CD4-positive, CD25-positive, alpha-beta regulatory T cell (primary cell): ENCODE results near the gene KRT10. TPM values are rescaled to one million over a fixed set of nuclear protein-coding genes. Genes with fewer than 3 reads are reported as not detected.

Source experiments
- ATAC-seq, 2 donors: fragments of 150-1000 bp; cut with Tn5 transposase; one replicate each; pipeline ENCODE4 v1.10.0; 2021; ENCODE audit warnings: low read depth in 2 of 2, moderate number of reproducible peaks in 2 of 2, moderate library complexity in 1 of 2
- DNase-seq, 3 donors: peaks; one replicate each; pipeline versions ENCODE4 v3.0.0 to v3.0.0-alpha.2; 2012 to 2022; ENCODE audit warnings: mixed read lengths in 1 of 3
- H3K27ac ChIP-seq: one replicate; pipeline ENCODE4 v1.7.0; 2013; ENCODE audit warnings: mild to moderate bottlenecking, low read length; ENCODE audit not compliant: insufficient read depth, poor library complexity, severe bottlenecking
- H3K27me3 ChIP-seq: one replicate; pipeline ENCODE4 v1.7.0; 2013; ENCODE audit warnings: low read length; ENCODE audit not compliant: control insufficient read depth, insufficient read depth
- H3K36me3 ChIP-seq: one replicate; pipeline ENCODE4 v1.7.0; 2013; ENCODE audit warnings: mild to moderate bottlenecking, low read length, moderate library complexity; ENCODE audit not compliant: control insufficient read depth, insufficient read depth
- H3K4me1 ChIP-seq: 2 replicates; pipeline ENCODE4 v1.7.0; 2013; ENCODE audit warnings: mild to moderate bottlenecking, low read length; ENCODE audit not compliant: insufficient read depth, control insufficient read depth, poor library complexity, severe bottlenecking
- H3K4me3 ChIP-seq: one replicate; pipeline ENCODE4 v1.7.0; 2013; ENCODE audit warnings: low read depth, mild to moderate bottlenecking, low read length, moderate library complexity
- H3K9me3 ChIP-seq, 2 experiments: 1 replicate in 1 of 2; 2 replicates in 1 of 2; pipeline ENCODE4 v1.7.0; 2013; ENCODE audit warnings: low read length in 2 of 2, mild to moderate bottlenecking in 1 of 2, moderate library complexity in 1 of 2; ENCODE audit not compliant: control insufficient read depth in 2 of 2
- H3K27ac Mint-ChIP-seq, 3 donors: one replicate each; pipeline ENCODE4 v1.8.0; 2020 to 2022; ENCODE audit warnings: mild to moderate bottlenecking in 3 of 3, mixed read lengths in 3 of 3, moderate library complexity in 2 of 3
- H3K27me3 Mint-ChIP-seq: one replicate; pipeline ENCODE4 v1.8.0; 2022; ENCODE audit warnings: mild to moderate bottlenecking, mixed read lengths
- H3K36me3 Mint-ChIP-seq: one replicate; pipeline ENCODE4 v1.8.0; 2020; ENCODE audit warnings: mixed read lengths
- H3K4me1 Mint-ChIP-seq, 4 donors: one replicate each; pipeline ENCODE4 v1.8.0; 2020 to 2022; ENCODE audit warnings: mixed read lengths in 4 of 4, mild to moderate bottlenecking in 1 of 4
- H3K4me3 Mint-ChIP-seq, 4 donors: one replicate each; pipeline ENCODE4 v1.8.0; 2020 to 2022; ENCODE audit warnings: mild to moderate bottlenecking in 4 of 4, mixed read lengths in 4 of 4, moderate library complexity in 3 of 4
- H3K9me3 Mint-ChIP-seq, 7 donors: one replicate each; pipeline ENCODE4 v1.8.0; 2020 to 2022; ENCODE audit warnings: mixed read lengths in 7 of 7, mild to moderate bottlenecking in 3 of 7, moderate library complexity in 2 of 7
- polyA plus RNA-seq, 4 donors: library from polyadenylated mRNA; unstranded; fragments of 300-500 nt; fragmentation: Illumina TruSeq; gene quantifications; one replicate each; pipeline ENCODE4 v1.2.3, GENCODE V29; 2021
- total RNA-seq: library from RNA; stranded (reverse); gene quantifications from one replicate; pipeline ENCODE4 v1.2.3, GENCODE V29; 2022

The KRT10 gene
- total and polyA plus RNA-seq, 5 donors from 2014 or later, result 28.1 to 172 (median 139) TPM

DNA sequence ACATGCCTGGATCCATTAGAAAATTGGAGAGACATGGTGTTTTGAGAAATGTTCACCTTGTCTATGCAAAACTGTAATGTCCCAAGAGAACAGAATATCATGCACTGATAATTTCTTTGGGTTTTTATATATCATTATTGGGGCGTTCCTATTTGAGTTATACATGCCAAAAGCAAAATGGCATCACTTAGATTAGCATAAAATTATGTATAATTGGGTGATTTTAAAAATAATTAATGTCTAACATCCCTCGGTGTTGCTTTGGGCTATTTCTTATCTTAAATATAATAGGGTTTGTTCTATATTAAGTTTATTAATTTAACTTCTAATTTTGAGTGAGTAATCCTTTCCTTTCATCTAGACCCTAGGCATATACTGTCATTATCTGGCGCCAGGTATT lies 22.6 kb downstream of the KRT10 start, which contains the start of gene KRT28:
KRT28 (minus strand) TSS at position 101 of the 400 bp plus-strand sequence; CDS start at position 35, 66 bp downstream.
- H3K27ac ChIP-seq, result no peak within 1 kb of the TSS
- Mint-ChIP-seq H3K27me3 (peaks cover 38% of the 10 kb centered on the region), H3K4me3 (no peak within 1 kb of the TSS), H3K9me3 (peaks cover 0 to under 1% (median 0%) of the 10 kb centered on the region in 7 donors), H3K4me1 (peaks cover 0 to 3% (median 1%) of the 10 kb centered on the region in 4 donors), H3K36me3 (no peaks in the 10 kb centered on the region), H3K27ac (no peak within 1 kb of the TSS)
- H3K4me3 ChIP-seq, result no peak within 1 kb of the TSS
- DNase-seq, result no peak
- H3K9me3 ChIP-seq, result no peaks in the 10 kb centered on the region
- no peak for ATAC-seq
- H3K4me1 ChIP-seq, result peaks cover 3% of the 10 kb centered on the region
- H3K27me3 ChIP-seq, result peaks cover 41% of the 10 kb centered on the region
- H3K36me3 ChIP-seq, result no peaks in the 10 kb centered on the region

DNA sequence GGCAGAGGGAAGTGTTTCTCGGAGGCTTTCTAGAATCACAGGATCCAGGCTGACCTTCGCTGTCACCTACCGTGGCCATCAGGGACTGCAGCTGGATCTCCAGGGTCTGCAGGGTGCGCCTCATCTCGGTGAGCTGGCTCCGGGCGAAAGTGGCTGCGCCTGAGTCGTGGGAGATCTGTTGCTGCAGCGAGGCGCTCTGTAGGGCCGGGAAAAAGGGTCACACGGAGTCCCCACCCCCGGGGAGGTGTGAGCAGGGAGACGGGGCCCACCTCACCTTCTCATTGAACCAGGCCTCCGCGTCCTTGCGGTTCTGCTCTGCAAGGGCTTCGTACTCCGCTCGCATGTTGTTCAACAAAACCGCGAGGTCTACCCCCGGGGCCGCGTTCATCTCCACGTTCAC lies 25.6 kb downstream of the KRT10 start:
- H3K4me3 Mint-ChIP-seq, result no peak overlapping the region

DNA sequence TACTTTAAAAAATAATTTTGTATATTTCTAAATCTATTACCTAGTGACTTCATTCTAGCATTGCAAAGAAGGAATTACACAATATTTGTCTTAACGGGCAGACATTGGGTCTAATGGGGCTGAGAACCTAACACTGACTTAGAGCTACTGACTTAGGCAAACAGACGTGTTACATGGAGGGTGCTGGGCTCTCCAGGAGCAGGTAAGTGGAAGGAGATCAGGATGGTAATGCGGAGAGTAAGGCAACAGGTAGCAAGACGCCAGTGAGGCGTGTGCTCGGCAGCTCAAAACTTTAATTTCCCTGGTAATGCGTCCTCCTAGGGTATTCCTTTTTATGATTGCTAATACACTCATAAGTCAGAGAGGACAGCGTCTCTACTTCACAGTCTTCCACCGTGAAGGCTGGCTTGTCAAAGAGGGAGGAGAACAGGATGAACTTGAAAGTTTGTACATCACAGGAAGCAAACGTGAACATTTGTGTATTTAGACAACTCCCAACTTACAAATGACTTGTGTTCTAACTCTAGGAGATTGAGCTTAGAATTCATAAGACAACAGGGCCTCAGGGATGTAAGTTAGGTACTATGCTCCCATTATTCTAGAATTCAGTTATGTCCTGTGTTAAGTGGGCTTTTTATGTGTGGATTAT lies 27.3 kb downstream of the KRT10 start:
- Mint-ChIP-seq H3K9me3 (no peaks in the 10 kb centered on the region), H3K27ac (no peak overlapping the region), H3K36me3 (no peaks in the 10 kb centered on the region), H3K4me1 (no peaks in the 10 kb centered on the region), H3K27me3 (peaks cover 47% of the 10 kb centered on the region), H3K4me3 (no peak overlapping the region)
- Histone ChIP-seq H3K36me3 (no peaks in the 10 kb centered on the region), H3K9me3 (no peaks in the 10 kb centered on the region), H3K4me3 (no peak overlapping the region), H3K27me3 (peaks cover 26% of the 10 kb centered on the region), H3K27ac (no peak overlapping the region), H3K4me1 (no peaks in the 10 kb centered on the region)
- ATAC-seq (no peak), DNase-seq (no peak)

More for the DNA sequence above, 25.6 kb downstream of the KRT10 start:
- Mint-ChIP-seq H3K9me3 (no peaks in the 10 kb centered on the region), H3K36me3 (no peaks in the 10 kb centered on the region), H3K27ac (no peak overlapping the region), H3K4me1 (no peaks in the 10 kb centered on the region), H3K27me3 (peaks cover 40% of the 10 kb centered on the region)
- DNase-seq (no peak), ATAC-seq (no peak)
- Histone ChIP-seq H3K36me3 (no peaks in the 10 kb centered on the region), H3K27me3 (peaks cover 40% of the 10 kb centered on the region), H3K4me3 (no peak overlapping the region), H3K9me3 (no peaks in the 10 kb centered on the region), H3K27ac (no peak overlapping the region), H3K4me1 (no peaks in the 10 kb centered on the region)

- ATAC-seq, result no peak
- H3K27me3 Mint-ChIP-seq, result peaks cover 49% of the 10 kb centered on the region
- Histone ChIP-seq H3K4me3 (no peak overlapping the region), H3K36me3 (no peaks in the 10 kb centered on the region), H3K9me3 (no peaks in the 10 kb centered on the region), H3K27me3 (peaks cover 23% of the 10 kb centered on the region), H3K4me1 (no peaks in the 10 kb centered on the region), H3K27ac (no peak overlapping the region)
- no peaks in the 10 kb centered on the region for H3K36me3 Mint-ChIP-seq
- H3K27ac Mint-ChIP-seq, result peak overlapping the region in 1 of 3 donors; percentile 81
- H3K9me3 Mint-ChIP-seq, result no peaks in the 10 kb centered on the region
- no peaks in the 10 kb centered on the region for H3K4me1 Mint-ChIP-seq
- no peak for DNase-seq
- no peak overlapping the region for H3K4me3 Mint-ChIP-seq
These were observed 27.9 kb downstream of the KRT10 start for GRCh38 chr17:40794466-40794865.

GRCh38 chr17:40793832-40794231 lies 28.6 kb downstream of the KRT10 start:
- Mint-ChIP-seq H3K27ac (no peak overlapping the region), H3K9me3 (no peaks in the 10 kb centered on the region), H3K4me1 (no peaks in the 10 kb centered on the region), H3K4me3 (no peak overlapping the region), H3K27me3 (peaks cover 44% of the 10 kb centered on the region), H3K36me3 (no peaks in the 10 kb centered on the region)
- ATAC-seq, result no peak
- Histone ChIP-seq H3K4me3 (no peak overlapping the region), H3K9me3 (no peaks in the 10 kb centered on the region), H3K27ac (no peak overlapping the region), H3K4me1 (no peaks in the 10 kb centered on the region), H3K27me3 (peaks cover 19% of the 10 kb centered on the region), H3K36me3 (no peaks in the 10 kb centered on the region)
- DNase-seq, result no peak

DNA sequence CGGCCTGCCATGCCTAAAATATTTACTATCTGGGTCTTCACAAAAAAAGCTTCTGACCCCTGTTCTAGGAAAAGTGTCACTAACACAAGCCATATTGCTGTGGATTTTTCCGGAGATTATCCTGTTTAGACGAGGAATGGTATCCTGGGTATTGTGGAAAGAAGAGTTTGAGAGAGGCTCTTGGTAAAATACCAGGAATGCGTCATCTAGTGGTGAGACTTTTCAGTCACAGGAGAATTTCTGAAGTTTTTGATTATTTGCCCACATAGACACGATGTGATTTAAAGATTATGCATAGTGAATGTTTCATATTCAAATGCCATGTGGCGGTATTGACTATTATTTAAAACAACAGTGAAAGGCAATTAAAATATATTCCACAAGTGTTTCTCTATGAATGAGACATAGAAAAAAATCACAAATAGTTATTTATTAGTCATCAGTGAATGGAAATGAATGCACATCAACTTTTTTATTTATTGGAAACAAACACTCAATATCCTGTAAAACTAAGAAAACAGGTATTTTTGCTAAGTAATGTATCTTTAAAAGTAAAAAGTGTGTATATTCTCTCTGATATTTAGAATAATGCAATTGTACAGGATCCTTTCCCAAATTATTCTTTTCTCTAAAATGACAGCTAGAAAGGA lies 30.5 kb downstream of the KRT10 start:
- Mint-ChIP-seq H3K9me3 (no peaks in the 10 kb centered on the region), H3K4me1 (peaks cover 0 to 5% (median 0%) of the 10 kb centered on the region in 4 donors), H3K4me3 (no peak overlapping the region), H3K36me3 (no peaks in the 10 kb centered on the region), H3K27me3 (peaks cover 48% of the 10 kb centered on the region), H3K27ac (no peak overlapping the region)
- ATAC-seq (no peak), DNase-seq (peak in 1 of 3 donors; percentile 8)
- no peak overlapping the region for H3K27ac ChIP-seq
- H3K27me3 ChIP-seq, result peaks cover 19% of the 10 kb centered on the region
- H3K4me3 ChIP-seq, result no peak overlapping the region
- H3K9me3 ChIP-seq, result no peaks in the 10 kb centered on the region
- no peaks in the 10 kb centered on the region for H3K4me1 ChIP-seq
- H3K36me3 ChIP-seq, result no peaks in the 10 kb centered on the region

GRCh38 chr17:40791111-40791510 lies 31.3 kb downstream of the KRT10 start:
- no peak for ATAC-seq
- DNase-seq, result no peak
- Histone ChIP-seq H3K4me1 (no peaks in the 10 kb centered on the region), H3K4me3 (no peak overlapping the region), H3K9me3 (no peaks in the 10 kb centered on the region), H3K27me3 (peaks cover 16% of the 10 kb centered on the region), H3K27ac (no peak overlapping the region), H3K36me3 (no peaks in the 10 kb centered on the region)
- Mint-ChIP-seq H3K4me3 (no peak overlapping the region), H3K27me3 (peaks cover 44% of the 10 kb centered on the region), H3K36me3 (no peaks in the 10 kb centered on the region), H3K9me3 (peaks cover 0 to 1% (median 0%) of the 10 kb centered on the region in 7 donors), H3K27ac (no peak overlapping the region), H3K4me1 (peaks cover 0 to 6% (median 0%) of the 10 kb centered on the region in 4 donors)
